Cerebellar nuclear complex (tissue), 1 donor: ENCODE results near the gene LRRC72.
A peak's percentile ranks its signal among the peaks of the same experiment; 100 is the strongest.
"Not testable (repeated sequence)": the region's sequence is repeated elsewhere in the genome, so short reads cannot be mapped to it uniquely, and the experiment has no call there.

Experiments used
- DNase-seq, 2 experiments: peaks; one replicate each; lab custom pipeline; 2025; lab: John Stamatoyannopoulos, UW

LRRC72 gene

DNA sequence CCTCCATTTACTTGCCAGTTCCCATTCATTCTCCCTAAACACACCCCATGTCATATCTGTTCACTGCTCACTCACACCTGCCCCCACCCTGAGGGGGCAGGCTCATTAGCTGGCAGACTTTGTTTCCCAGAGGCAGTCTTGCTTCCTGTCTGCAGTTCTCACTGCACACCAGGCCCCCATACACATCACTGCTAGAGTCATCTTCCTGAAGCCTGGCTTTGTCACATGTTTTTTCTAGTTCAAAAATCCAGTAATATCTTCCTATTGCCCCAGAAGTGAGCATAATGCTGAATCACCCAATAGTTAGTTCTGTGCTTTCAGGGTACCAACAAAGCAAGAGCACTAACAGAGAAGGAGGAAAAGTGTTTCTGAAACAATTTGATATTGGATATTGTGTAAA lies 1.9 kb downstream of the LRRC72 start:
- no peak for DNase-seq

DNA sequence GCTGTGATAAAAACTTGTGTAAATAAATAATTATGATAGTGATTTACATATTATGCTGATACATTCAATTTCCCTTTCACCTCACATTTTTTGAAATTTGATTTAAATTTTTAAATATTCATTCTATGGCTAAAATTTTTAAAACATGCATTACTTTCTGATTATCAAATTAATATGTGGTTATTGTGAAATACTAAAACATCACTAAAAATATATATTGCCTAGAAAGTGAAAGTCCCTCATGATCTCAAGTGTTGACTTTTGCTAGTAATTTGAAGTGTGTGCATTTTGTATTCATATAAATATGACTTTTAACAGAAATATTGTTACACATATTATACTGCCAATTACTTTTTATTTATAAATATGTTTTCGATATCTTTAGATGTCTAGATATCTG lies 3.1 kb downstream of the LRRC72 start:
- DNase-seq, result no peak

DNA sequence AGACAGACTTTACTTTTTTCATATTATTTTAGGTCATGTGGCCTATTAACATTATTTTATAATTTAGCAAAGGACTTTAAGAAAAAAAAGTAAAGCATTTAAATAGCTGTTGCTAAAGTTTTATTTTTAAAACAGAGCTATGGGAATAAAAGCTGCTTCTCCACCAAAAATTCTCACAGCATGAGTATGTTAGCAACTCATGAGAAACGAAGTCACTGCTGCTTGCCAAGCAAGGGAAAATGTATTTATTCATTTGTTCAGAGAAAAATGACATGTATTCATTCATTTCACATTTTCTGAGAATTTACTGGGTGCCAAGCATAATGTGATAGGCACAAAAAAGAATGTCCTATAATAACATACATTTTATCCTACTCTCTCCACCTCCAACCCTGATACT lies 5.1 kb downstream of the LRRC72 start:
- DNase-seq, result no peak

DNA sequence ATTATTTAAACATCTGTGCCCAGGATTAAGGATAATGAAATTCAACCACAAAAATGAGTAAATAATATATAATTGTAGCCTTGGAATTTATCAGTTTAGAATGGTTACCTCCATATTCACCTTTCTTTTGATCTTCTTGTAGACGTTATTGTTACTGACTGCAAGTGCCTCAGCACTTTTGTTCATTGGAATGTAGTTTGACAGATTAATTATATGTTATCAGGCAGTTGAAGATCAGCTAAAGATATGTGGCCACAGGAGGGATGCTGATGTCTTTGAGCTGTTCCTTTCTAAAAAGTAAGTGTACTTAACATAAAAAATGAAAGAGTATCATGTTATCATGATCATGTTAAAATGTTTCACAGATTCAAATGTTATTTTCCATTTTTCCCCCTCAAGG lies 5.6 kb downstream of the LRRC72 start:
- no peak for DNase-seq

DNA sequence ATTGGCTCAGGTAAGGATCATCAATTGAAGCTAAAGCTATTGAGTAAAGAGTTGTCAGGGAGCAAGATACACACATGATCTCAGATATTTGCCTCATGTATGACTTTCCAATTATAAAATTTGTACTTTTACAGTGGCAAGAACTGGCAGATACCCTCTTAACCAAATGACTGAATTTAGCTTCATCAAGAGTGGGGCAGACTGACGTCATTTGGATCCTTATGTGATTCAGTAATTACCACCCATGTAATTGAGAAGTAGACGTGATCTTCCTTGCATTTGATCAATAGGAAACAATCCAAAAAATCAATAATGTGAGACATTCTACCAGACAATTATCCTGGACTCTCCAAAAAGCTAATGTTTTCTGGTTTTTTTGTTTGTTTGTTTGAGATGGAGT lies 8.9 kb downstream of the LRRC72 start:
- no peak for DNase-seq

DNA sequence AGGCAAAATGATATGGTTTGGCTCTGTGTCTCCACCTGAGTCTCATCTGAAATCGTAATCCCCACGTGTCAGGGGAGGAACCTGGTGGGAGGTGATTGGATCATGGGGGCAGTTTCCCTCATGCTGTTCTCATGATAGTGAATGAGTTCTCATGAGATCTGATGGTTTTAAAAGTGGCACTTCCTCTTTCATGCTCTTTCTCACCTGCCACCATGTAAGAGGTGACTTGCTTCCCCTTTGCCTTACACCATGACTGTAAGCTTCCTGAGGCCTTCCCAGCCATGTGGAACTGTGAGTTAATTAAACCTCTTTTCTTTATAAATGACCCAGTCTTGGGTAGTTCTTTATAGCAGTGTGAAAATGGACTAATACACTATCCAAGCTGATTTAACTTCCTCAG lies 13.9 kb downstream of the LRRC72 start:
- not testable (repeated sequence) for DNase-seq

DNA sequence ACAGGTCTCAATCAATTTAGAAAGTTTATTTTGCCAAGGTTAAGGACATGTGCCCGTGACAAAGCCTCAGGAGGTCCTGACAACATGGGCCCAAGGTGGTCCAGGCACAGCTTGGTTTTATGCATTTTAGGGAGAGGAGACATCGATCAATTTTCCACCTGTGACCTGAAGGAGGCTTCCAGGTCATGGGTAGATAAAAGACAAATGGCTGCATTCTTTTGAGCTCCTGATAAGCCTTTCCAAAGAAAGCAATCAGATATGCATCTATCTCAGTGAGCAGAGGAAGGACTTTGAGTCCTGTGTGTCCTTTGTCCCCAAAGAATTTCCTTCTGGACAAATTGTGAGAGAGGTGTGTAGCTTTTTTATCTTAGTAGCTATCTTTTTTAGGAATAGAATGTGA lies 15.8 kb downstream of the LRRC72 start:
- no peak for DNase-seq

DNA sequence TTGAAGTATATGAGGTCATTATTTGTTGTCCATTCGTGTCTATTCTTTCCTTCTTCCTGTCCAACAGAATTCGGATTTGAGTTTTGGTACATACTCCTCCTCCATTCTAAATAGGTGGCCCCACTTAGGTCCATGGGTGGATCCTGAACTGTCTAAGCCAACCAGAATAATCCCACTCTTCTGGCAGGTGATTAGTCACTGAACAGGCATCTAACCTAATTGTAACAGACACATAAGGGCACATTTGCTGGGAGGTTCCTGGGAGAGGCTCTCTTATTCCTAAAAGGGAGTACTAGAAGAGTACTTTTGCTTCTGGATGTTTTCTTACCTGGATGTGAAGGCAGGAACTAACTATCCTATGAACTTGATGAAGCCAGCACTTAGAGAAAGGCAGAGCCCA lies 16.8 kb downstream of the LRRC72 start:
- no peak for DNase-seq

DNA sequence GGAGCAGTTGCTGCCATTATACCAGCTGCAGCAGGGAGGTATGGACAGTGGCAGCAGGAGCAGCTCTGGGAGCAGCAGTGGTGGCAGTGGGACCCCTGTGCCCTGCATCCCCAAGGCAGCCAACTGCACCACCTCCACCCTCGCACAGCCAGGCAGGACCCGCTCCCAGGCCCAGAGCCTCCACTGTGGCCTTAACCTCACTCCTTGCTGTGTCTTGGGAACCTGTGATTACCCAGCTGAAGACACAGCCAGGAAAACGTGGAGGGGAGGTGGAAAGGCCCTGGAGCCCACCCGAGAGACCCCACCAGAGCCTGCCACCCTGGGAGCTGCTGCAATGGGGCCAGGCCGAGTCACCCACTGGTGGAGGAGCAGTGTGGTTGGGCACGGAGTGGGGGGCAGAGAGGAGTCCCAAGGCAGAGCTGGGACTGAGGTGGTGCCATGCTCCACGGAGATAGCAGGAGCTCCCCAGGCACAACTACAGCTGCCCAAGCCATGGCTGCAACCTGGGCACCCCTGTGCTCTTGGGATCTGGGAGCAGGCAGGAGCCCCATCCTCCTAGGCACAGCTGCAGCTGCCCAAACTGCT lies 20.4 kb downstream of the LRRC72 start:
- no peak for DNase-seq

DNA sequence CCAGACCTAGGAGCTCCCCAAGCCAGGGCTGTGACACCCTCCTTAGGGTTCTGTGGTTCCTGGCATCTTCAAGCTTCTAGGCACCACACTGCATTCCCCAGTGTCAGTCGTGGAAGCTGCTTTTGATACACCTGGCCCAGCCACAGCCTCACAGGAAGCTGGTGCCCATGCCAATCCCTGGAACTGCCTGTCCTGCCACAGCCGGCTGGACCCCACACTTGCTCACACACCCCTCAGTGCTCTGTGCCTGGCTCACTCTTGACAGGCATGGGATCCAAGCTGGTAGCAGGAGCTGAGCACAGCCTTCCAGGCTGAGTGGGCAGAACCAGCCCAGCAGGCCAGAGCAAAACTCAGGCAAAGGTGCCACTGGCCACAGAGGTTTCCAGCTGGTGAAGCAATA lies 21.8 kb downstream of the LRRC72 start:
- no peak for DNase-seq

DNA sequence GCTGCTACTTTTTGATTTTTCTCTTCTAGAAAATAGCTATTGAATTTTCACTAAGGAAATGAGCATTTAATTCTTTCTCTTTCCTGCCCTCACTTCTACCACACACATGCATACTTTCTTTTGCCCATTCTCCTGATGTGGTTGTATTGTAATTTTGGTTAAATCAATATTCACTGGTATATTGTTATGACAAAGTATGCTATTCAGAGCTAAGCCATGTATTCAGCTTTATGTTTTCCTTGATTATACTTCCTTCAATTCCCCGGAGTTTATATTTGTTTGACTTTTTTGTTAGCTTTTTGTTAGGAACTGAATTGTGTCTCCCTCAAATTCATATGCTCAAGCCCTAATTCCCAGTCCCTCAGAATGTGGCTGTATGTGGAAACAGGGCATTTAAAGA lies 24.0 kb downstream of the LRRC72 start:
- DNase-seq, result no peak

DNA sequence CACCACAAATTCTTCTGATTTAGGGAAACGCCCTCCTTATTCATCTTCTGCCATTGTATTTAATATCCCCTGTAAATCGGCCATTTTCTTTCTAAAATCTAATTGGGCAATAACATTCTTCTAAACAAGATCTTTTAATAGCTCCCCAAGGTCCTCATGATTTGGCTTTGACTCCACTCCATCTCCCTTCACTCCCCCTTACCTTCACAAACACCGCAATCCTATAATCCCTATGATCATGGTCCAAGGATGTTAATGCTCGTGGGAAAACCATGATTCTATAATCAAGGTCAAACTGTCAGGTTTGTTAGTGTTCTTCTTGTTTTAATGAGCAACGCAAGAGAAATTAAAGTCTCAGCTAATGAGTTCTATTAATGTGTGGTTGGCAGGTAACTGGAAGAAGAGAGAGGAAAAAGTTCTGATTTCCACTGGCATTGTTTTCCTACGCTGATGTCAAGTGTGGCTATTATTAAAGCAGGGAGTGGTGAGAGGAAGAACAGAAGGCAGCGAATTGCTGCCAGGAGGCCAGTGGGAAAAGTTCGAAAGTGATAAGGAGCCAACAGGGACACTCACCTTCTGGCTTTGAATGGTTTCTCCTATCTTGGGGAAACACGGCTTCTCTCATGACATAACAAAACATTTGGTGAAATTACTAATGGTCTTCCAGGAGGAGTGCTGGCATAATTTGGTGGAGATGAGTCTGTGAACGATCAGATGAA lies 28.1 kb downstream of the LRRC72 start:
- DNase-seq, result no peak

DNA sequence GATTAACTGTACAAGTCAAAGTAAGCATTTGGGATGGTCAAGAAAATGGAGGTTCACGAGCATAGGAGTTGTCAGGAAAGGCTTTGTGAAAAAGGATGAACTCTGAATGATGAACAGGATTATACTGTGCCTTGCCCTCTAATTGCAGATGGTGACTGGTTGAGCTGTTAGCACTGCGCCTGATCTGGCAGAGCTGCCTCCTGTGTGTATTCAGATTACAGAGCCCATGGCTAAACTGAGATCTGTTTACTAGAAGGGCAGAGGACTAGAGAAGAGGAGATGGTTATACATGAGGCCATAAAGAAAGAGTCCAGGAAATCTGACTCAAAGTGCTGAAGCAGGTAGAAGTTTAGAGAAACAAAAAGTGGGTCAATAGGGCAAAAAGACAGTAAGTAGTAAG lies 29.7 kb downstream of the LRRC72 start:
- no peak for DNase-seq

DNA sequence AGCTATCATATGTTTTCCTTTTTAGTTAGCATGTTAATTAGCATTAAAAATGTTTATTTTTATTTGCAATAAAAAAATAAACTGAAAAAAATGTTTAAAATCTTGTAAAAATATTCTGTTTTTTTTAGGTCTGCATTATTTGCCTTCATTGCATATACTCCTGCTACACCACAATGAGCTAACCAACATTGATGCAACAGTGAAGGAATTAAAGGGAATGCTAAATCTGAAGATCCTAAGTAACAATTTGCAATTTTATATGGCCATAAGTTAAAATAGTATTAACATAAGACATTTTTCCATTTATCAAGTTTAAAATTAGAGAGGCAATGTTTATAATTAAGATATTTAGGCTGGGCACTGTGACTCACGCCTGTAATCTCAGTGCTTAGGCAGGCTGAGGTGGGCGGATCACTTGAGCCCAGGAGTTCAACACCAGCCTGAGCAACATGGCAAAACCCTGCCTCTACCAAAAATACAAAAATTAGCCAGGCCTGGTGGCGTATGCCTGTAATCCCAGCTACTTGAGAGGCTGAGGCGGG lies 32.2 kb downstream of the LRRC72 start:
- DNase-seq, result no peak

DNA sequence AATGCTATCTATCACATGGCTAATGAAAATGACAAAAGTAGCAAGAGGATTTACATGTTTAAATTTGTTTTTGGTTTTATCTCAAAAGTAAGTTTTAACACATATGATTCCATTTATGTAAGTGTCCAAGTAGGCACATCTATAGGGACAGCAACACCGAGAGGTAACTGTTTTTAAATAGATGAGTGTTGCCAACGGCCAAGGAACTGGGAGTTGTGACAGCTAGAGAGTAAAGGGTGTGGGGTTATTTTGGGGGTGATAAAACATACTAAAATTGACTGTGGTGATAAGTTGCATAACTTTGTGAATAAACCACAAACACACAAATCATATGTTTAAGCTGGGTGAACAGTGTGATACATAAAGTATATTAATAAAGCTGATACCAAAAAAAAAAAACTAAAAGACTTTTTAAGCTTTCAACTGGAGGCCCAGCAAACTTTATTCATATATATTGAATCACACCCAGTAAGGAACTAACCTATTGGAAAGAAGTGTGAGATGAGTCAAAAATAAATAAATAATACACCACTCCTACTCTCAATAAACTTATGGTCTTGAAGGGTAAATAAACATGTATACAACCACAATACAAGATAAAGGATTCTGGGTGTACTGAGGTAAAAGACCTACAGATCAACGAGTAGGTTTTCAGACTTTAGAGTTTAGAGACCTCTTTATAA lies 33.0 kb downstream of the LRRC72 start:
- no peak for DNase-seq

DNA sequence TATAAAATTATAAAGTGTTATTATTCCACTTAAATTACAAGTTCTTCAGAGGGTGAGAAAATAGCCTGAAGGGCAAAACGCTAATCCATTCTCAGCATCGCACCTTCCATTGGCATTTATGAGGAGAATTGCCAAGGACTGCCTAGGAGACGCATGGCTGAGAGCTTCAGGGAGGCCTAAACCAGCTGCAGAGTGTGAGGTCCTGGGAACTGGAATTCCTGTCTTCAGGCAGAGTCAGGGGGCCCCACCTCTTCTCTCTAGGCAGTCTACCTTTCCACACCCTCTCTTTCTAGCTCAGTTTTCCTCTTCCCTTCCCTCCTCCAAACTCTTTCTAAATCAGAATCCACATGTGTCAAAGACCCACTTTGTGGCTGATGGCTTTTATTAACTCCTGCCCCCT lies 35.3 kb downstream of the LRRC72 start:
- DNase-seq, result no peak

DNA sequence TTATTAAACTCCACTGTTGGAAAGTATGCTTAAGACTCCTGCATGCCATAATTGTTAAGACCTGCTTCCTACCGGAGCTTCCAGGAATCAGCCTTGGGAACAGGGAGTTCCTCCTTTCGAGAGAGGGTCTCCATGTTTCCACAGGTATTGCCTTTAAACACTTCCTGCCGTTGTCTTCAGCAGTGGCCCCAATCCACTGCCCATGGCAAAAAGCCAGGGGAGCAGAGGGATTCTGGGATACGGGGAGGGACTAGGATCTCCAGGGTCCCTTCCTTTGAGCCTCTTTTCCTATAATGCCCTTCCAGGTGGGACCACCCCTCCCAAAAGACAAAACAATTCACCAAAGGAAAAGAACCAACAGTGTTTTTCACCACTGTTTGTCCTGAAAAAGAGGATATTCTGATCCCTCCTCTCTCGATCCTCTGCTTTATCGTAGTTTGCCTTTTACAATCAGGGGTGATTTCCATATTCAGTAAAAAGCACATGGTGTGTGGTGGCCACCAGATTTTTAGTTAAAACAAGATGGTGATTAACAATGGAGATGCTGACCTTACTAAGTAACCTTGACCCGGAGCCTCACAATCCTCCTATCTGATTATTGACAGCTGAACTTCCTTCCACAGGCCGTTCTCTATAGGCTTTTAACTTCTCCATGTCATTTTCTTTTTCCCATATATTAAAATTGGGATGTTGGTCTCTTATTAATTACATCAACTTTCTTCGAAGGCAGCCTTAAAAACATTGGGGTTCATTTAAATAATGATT lies 36.0 kb downstream of the LRRC72 start:
- no peak for DNase-seq

DNA sequence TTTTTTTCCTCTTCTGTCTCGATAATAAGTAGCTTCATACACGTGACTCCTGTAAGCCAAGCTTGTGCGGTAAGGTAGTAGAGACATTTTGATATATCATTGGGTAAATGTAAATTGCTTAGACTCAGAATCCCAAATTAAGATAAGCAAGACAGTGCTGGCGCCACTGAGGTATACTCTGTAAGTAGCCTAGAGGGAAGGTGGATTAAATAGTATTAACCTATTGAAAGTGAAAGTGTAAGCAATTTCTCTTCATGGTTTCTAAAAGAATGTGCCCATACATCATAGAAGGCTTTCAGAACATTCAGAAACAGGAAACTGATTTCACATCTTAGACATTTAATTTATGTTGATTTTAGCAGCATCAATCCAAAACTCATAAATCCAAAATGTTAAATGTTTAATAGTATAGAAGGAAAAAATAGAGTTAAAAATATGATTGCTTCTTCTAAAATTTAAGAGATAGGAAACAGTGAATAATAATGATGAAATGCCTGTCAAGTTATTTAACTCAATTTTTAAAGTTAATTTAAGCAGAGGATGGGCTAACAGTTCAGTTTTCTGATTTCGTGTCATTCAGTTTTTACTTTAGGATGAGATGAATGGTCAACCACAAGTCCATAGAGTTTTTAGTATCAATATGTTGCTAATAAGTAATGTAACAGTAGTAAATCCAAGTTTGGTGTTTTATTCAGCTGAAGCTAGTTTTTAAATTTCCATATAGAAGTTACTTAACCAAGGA lies 36.8 kb downstream of the LRRC72 start:
- no peak for DNase-seq

DNA sequence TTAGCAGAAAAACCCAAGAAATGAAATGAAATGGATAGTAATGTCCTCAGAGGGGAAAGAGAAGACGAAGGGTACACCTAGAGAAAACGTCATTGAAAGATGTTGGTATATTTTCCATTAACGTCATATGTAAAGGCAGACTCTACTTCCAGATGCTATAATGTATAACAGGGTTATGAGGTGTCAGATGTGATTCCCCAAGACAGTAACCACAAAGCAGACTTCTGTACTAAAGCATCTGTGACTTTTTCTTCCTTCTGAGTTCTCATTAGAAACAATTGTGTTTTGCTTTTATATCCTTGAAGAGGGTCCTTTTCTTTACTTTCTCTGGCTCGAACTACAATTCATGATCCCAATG lies 37.4 kb downstream of the LRRC72 start:
- no peak for DNase-seq

DNA sequence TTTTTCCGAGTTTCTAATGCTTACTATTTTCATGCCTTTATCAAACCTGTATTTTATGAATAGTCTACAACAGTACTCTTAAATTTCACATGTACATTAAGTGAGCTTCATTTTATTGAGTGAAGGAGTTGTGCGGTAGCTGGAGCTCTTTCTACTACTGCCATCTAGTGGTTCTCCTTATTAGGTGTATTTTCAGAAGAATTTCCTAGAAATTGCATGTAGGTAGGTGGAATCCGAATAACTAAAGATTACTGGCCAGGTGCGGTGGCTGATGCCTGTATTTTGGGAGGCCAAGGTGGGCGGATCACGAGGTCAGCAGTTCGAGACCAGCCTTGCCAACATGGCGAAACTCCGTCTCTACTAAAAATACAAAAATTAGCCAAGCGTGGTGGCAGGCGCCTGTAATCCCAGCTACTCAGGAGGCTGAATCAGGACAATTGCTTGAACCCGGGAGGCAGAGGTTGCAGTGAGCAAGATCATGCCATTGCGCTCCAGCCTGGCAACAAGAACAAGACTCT lies 38.3 kb downstream of the LRRC72 start:
- DNase-seq, result peak in 1 of 2 experiments; percentile 7

DNA sequence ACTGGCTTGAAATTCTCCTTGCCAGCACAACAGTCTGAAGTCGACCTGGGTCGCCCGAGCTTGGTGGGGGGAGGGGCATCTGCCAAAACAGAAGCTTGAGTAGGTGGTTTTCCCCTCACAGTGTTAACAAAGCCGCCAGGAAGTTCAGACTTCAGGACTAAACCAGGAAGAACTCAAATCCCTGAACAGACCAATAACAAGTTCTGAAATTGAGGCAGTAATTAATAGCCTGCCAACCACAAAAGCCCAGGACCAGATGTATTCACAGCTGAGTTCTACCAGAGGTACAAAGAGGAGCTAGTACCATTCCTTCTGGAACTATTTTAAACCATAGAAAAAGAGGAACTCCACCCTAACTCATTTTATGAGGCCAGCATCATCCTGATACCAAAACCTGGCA lies 45.3 kb downstream of the LRRC72 start:
- DNase-seq, result no peak

DNA sequence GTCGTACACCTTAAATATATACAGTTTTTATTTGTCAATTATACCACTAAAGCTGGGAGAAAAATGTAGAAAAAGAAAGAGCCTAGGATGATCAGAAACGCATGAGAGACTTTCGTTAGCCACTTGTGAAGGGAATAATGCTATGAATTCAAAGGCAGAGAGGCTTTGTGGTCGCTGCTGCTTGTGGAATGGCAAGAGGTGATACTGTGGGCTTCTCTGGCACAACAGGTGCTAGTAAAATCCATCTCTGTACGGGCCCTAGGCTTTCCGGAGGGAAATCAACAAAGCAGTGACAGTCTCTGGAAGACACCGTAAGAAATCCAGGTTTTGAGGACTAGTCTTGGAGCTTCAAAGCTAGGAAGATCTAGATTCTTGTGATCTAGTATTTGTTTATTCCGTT lies 52.6 kb downstream of the LRRC72 start:
- no peak for DNase-seq
